Measurements from ENCODE around the gene SHANK3. TPM values are rescaled to one million over a fixed set of nuclear protein-coding genes. Genes with fewer than 3 reads are reported as not detected.

SHANK3 gene
- total and polyA plus RNA-seq, 2 donors (not counting 1 experiment from before 2014, with no cell fraction given), result not detected

DNA sequence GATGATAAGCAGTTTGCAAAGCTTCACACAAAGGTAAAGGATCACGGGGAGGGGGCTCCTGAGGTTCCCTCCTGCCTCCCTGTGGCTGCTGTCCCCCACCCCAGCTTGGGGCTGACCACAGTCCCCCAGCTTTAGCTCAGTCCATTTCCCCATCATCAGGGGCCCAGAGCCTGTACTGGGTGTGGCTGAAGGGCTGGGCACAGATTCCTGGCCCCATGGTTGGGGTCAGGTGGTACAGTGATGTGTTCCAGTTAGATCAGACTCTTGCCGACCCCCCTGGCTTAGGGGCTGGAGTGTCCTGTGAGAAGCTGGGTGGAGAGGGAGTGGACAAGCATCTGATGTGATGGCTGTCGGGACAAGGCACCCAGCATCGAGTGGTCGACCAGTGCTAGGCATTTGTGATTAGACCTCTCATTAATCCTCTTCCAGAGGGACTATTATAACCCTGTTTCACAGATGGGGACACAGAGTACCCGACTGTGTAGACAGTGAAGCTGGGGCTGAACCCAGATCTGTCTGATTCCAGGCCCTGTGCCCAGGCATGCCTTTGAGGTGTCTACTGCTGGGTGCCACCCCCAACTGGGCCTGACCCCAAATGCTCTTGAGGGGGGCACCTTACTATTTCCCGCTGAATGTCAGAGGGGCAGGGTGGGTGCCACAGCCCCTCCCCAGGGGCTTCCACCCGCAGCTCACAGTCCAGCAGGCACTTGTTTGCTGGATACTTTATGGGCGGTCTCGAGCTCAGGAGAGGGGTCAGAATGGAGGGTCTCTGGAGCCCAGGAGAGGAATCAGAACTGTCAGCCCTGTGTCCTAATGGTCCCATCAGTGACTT, 4.3 kb downstream of the SHANK3 start:
- ATAC-seq (ENCODE audit: low read depth), result no peak
- Mint-ChIP-seq H3K9me3 (ENCODE audit: insufficient read depth) (no peaks in the 10 kb centered on the region), H3K4me3 (peak overlapping the region; percentile 82), H3K27ac (no peak overlapping the region), H3K27me3 (peaks cover 26% of the 10 kb centered on the region), H3K4me1 (peaks cover 17% of the 10 kb centered on the region)
- POLR2A ChIA-PET, result no interaction called here
- no peak overlapping the region for H3K4me3 ChIP-seq (ENCODE audit: control extremely low read depth in 1 of 5, extremely low read depth in 1 of 5, insufficient read depth in 1 of 5, low read depth in 2 of 5, low read length in 4 of 5)
- H3K4me1 ChIP-seq (ENCODE audit: control insufficient read depth in 2 of 2, insufficient read depth in 2 of 2, low read length in 2 of 2), result peaks cover 20 to 25% of the 10 kb centered on the region in 2 donors
- H4K20me1 ChIP-seq (ENCODE audit: control insufficient read depth, insufficient read depth, low read length, poor library complexity, severe bottlenecking), result no peaks in the 10 kb centered on the region
- CTCF ChIA-PET, result no interaction called here
- no peak overlapping the region for H3K9ac ChIP-seq (ENCODE audit: low read length)
- no peak for DNase-seq
- H3K9me3 ChIP-seq (ENCODE audit: control extremely low read depth in 1 of 3, control insufficient read depth in 2 of 3, insufficient read depth in 1 of 3, low read length in 2 of 3), result peaks cover 0 to 29% (median 0%) of the 10 kb centered on the region in 3 donors
- intact Hi-C loops (cut with micrococcal nuclease), result no loop called here
- TF ChIP-seq, protein P1, sequence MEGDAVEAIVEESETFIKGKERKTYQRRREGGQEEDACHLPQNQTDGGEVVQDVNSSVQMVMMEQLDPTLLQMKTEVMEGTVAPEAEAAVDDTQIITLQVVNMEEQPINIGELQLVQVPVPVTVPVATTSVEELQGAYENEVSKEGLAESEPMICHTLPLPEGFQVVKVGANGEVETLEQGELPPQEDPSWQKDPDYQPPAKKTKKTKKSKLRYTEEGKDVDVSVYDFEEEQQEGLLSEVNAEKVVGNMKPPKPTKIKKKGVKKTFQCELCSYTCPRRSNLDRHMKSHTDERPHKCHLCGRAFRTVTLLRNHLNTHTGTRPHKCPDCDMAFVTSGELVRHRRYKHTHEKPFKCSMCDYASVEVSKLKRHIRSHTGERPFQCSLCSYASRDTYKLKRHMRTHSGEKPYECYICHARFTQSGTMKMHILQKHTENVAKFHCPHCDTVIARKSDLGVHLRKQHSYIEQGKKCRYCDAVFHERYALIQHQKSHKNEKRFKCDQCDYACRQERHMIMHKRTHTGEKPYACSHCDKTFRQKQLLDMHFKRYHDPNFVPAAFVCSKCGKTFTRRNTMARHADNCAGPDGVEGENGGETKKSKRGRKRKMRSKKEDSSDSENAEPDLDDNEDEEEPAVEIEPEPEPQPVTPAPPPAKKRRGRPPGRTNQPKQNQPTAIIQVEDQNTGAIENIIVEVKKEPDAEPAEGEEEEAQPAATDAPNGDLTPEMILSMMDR (IDR thresholded peaks at IDR 0.05), result no peak
- TF ChIP-seq EZH2 (IDR thresholded peaks at IDR 0.05; ENCODE audit: borderline replicate concordance, insufficient read depth, low read depth, low read length, poor library complexity, severe bottlenecking), result no peak
- no peaks in the 10 kb centered on the region for H3K79me2 ChIP-seq (ENCODE audit: control insufficient read depth, insufficient read depth, low read length)
- H3K27ac ChIP-seq (ENCODE audit: low read length in 2 of 2), result no peak overlapping the region
- H2AFZ ChIP-seq (ENCODE audit: insufficient read depth, low read depth, low read length, poor library complexity, severe bottlenecking), result no peak overlapping the region
- peaks cover 0 to 39% (median 24%) of the 10 kb centered on the region in 4 experiments for H3K27me3 ChIP-seq (replicated peaks in 1 of 4; ENCODE audit: control extremely low read depth in 1 of 4, control insufficient read depth in 3 of 4, insufficient read depth in 4 of 4, low read length in 3 of 4)
- H3K4me2 ChIP-seq (replicated peaks; ENCODE audit: low read depth, low read length, poor library complexity, severe bottlenecking), result no peak overlapping the region
- no peaks in the 10 kb centered on the region for H3K36me3 ChIP-seq (replicated peaks in 1 of 2; ENCODE audit: control extremely low read depth in 1 of 2, control insufficient read depth in 1 of 2, extremely low read depth in 1 of 2, insufficient read depth in 2 of 2, low read length in 1 of 2)
- 80% methylated on average over 10 of the region's 10 CpGs for WGBS (ENCODE audit: insufficient coverage)

DNA sequence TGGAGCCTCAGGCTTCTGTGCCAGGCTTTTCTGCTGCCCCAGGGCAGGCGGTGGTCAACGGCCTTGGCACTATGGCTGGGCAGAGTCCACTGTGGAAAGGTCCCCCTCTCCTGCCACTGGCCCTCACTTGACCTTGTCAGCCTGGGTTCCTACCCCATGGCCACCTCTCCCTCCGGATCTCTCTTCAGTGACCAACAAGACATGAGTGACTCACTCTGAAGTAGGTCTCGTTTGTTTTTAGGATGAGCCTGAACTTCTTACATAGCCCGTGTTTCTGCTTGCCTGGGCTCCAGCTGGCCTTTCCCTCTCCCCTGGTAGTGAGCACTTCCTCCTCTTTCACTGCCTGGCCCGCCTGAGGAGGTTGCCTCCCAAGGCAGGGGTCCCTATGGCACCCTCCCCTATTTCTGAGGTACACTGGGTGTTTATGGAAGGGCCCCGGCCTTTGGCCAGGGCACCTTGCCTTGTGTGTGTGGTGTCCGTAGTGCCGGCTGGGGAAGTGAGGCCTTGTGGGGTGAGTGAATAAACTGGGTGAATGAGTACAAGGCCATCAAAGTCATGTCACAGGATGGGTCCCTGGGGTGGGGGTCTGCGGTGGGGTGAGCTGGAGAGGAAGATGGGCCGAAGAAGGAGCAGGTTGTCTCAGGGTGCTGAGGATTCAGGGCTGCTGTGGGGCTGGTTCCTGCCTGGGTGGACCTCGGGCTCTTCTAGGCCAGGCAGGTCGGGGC, 5.0 kb downstream of the SHANK3 start:
- H4K20me1 ChIP-seq (ENCODE audit: control insufficient read depth, insufficient read depth, low read length, poor library complexity, severe bottlenecking), result no peaks in the 10 kb centered on the region
- H3K36me3 ChIP-seq (replicated peaks in 1 of 2; ENCODE audit: control extremely low read depth in 1 of 2, control insufficient read depth in 1 of 2, extremely low read depth in 1 of 2, insufficient read depth in 2 of 2, low read length in 1 of 2), result no peaks in the 10 kb centered on the region
- H3K9me3 ChIP-seq (ENCODE audit: control extremely low read depth in 1 of 3, control insufficient read depth in 2 of 3, insufficient read depth in 1 of 3, low read length in 2 of 3), result peaks cover 0 to 23% (median 0%) of the 10 kb centered on the region in 3 donors
- H3K27ac Mint-ChIP-seq, result no peak overlapping the region
- ChIA-PET POLR2A (no interaction called here), CTCF (no interaction called here)
- peaks cover 18% of the 10 kb centered on the region in 2 donors for H3K4me1 ChIP-seq (ENCODE audit: control insufficient read depth in 2 of 2, insufficient read depth in 2 of 2, low read length in 2 of 2)
- H3K9me3 Mint-ChIP-seq (ENCODE audit: insufficient read depth), result no peaks in the 10 kb centered on the region
- no peak overlapping the region for H2AFZ ChIP-seq (ENCODE audit: insufficient read depth, low read depth, low read length, poor library complexity, severe bottlenecking)
- peaks cover 0 to 31% (median 17%) of the 10 kb centered on the region in 4 experiments for H3K27me3 ChIP-seq (replicated peaks in 1 of 4; ENCODE audit: control extremely low read depth in 1 of 4, control insufficient read depth in 3 of 4, insufficient read depth in 4 of 4, low read length in 3 of 4)
- H3K4me1 Mint-ChIP-seq, result peaks cover 14% of the 10 kb centered on the region
- H3K27me3 Mint-ChIP-seq, result peaks cover 23% of the 10 kb centered on the region
- no peak for TF ChIP-seq EZH2 (IDR thresholded peaks at IDR 0.05; ENCODE audit: borderline replicate concordance, insufficient read depth, low read depth, low read length, poor library complexity, severe bottlenecking)
- TF ChIP-seq, protein P1 (IDR thresholded peaks at IDR 0.05), result no peak
- no peaks in the 10 kb centered on the region for H3K79me2 ChIP-seq (ENCODE audit: control insufficient read depth, insufficient read depth, low read length)
- no peak overlapping the region for H3K4me3 Mint-ChIP-seq
- no peak overlapping the region for H3K4me3 ChIP-seq (ENCODE audit: control extremely low read depth in 1 of 5, extremely low read depth in 1 of 5, insufficient read depth in 1 of 5, low read depth in 2 of 5, low read length in 4 of 5)
- no peak for DNase-seq
- no peak overlapping the region for H3K9ac ChIP-seq (ENCODE audit: low read length)
- no peak overlapping the region for H3K27ac ChIP-seq (ENCODE audit: low read length in 2 of 2)
- intact Hi-C loops (cut with micrococcal nuclease), result no loop called here
- no peak overlapping the region for H3K4me2 ChIP-seq (replicated peaks; ENCODE audit: low read depth, low read length, poor library complexity, severe bottlenecking)
- ATAC-seq (ENCODE audit: low read depth), result no peak
- 92% methylated on average over 12 of the region's 13 CpGs for WGBS (ENCODE audit: insufficient coverage)
